NCI-H510A (cell line): Measurements from ENCODE around the gene CYP4V2.
"Not testable (repeated sequence)": the region's sequence is repeated elsewhere in the genome, so short reads cannot be mapped to it uniquely, and the experiment has no call there.

ENCODE experiments used
- DNase-seq: peaks from one replicate; lab custom pipeline; 2025; lab: John Stamatoyannopoulos, UW

CYP4V2 gene

GRCh38 chr4:186234367-186234766 lies 43.0 kb downstream of the CYP4V2 start:
- no peak for DNase-seq

DNA sequence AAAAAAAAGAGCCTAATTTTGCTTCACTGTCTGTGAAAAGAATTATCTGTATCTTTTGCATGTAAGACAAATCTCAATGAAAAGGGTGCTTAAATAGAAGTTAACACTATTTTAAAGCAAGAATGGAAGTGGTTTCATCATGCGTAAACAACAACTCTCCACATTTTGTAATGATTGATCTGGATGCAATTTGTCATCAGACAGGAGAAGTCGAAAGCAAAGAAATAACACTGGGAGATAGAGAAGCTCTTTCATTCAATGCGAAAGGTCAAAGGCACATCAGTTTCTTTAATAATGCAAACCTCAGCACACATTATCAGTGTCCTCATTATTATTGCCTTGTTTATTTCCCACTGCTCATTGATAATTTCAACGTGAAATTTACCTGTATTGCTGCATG lies 44.8 kb downstream of the CYP4V2 start:
- no peak for DNase-seq

GRCh38 chr4:186240452-186240847 lies 49.1 kb downstream of the CYP4V2 start:
- no peak for DNase-seq

DNA sequence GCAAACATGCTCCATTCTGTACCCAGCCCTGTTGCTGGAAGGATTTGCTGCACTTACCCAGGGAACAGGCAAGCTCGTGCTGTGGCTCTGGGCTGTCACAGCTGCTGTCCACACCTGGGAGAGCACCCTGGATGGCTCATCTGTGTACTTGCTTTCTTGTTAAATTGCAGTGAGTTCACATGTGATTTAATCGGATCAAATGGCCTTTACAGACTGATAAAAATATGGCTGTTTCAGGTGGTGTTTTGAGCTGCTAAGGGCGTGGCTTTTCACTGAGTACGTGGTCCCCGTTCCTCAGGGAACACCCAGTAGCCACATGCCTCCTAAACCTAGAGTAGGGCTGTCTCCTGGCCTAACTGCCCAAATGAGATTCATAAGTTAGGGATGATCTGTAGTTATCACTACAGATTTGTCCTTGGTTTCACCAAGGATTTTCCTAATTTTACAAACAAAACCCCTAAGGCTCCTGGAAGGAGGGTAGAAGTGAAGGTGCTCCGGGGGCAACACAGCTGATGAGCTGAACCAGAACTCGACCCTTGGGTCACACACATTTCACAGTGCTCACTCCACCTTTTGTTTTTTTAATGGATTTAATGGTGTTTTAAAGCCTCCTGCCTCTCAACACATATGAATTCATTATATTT lies 49.6 kb downstream of the CYP4V2 start:
- no peak for DNase-seq

DNA sequence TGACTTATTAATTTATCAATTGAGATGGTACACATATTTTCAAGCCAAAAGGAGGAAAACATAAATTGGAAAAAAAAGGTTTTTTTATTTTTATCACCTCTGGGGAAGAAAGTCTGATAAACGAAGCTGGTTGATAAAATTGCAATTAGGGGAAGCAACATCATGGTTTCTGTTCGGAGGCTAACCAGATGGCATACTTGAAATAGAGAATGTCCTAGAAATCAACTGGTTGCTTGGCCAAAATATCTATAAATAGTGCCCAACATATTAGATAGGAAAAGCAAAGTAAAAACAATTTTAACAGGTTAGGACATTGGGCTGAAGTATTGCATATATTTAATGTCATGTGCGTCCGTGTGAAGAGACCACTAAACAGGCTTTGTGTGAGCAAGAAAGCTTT lies 50.2 kb downstream of the CYP4V2 start:
- no peak for DNase-seq

DNA sequence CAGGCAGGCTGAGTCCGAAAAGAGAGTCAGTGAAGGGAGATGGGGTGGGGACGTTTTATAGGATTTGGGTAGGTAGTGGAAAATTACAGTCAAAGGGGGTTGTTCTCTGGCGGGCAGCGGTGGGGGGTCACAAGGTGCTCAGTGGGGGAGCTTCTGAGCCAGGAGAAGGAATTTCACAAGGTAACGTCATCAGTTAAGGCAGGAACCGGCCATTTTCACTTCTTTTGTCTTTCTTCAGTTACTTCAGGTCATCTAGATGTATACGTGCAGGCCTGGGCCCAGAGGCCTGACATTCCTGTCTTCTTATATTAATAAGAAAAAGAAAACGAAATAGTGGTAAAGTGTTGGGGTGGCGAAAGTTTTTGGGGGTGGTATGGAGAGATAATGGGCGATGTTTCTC lies 50.7 kb downstream of the CYP4V2 start:
- DNase-seq, result not testable (repeated sequence)

DNA sequence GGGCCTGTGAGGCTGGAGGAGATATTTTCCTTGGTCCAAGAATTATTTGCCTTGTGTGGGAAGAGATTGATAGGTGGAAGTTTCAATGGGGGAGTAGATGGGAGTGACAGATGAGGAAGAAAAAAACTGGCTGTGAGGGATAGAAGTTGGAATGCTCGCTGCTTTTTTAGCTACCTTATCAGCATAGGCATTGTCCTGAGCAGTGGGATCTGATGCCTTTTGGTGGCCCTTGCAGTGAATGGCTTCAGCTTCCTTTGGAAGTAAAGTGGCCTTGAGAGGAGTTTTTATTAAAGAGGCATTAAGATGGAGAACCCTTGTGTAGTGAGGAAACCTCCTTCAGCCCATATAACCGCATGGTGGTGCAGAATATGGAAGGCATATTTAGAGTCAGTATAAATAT lies 52.0 kb downstream of the CYP4V2 start:
- no peak for DNase-seq

DNA sequence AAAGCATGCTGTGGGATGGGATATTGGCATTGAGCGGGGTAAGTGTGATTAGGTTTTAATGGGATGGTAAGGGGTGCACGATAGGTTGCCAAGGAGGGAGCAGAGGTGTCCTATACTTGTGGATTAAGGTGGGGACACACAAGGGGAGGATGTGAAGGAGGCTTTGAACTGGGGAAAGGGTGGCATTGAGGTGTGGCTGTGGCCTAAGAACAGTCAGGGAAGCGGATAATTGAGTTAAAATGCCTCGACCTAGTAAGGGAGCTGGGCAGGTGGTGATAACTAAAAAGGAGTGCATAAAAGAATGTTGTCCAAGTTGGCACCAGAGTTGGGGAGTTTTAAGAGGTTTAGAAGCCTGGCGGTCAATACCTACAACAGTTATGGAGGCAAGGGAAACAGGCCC lies 53.5 kb downstream of the CYP4V2 start:
- DNase-seq, result no peak

DNA sequence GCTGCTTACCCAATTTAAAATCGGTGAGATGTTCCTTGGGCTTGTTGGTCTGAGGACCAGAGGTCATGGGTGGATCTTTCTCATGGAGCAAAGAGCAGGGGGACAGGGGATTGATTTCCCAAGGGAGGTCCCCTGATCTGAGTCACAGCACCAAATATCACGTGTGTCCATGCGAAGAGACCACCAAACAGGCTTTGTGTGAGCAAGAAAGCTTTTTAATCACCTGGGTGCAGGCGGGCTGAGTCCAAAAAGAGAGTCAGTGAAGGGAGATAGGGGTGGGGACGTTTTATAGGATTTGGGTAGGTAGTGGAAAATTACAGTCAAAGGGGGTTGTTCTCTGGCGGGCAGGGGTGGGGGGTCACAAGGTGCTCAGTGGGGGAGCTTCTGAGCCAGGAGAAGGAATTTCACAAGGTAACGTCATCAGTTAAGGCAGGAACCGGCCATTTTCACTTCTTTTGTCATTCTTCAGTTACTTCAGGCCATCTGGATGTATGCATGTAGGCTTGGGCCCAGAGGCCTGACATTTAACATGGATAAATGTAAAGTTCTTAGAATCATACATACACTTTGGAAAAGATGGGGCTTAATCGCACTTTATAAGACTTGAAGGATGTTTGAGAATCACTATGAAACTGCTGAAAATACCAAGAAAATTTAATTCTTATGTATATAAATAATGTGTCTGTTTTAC lies 55.8 kb downstream of the CYP4V2 start:
- not testable (repeated sequence) for DNase-seq

- no peak for DNase-seq
These were observed 57.3 kb downstream of the CYP4V2 start for GRCh38 chr4:186248643-186249042.

DNA sequence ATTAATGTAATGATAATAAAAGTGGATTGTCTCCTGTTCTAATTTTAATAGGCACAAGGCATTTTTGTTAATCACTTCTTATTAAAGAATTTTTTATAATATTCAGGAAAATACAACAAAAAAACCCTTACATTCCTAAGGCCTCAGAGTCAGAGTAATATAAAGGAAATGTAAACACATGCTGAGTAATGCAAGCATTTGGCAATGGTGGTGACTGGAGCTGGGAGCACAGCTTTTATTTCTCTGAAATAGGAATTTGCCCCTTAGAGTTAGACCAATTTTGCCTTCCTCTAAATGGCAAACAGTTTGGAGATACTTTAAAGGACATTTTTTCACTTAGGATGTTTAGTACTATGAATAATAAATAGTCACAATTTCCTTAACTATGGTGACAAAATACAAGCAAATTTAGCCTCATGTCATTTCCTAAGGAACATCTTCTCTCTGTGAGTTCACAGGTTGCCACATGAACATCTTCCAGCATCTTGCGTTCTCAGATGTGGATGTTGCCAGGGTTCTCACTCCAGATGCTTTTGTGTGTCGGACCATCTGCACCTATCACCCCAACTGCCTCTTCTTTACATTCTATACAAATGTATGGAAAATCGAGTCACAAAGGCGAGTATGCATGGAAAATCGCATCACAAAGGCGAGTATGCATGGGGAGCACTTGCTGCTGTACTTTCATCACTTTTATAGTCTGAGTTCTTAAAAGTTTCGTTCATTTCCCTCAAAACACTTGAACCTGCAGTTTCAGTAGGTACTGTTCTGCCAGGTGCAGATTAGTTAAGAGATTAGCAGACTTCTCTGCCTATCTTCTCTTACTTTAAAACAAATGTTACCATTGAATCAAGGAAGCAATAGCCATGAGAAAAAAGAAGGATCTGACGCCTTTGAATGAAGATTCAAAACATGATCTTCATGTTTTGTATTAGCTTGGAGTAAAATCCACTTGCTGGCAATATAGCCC lies 58.7 kb downstream of the CYP4V2 start:
- no peak for DNase-seq

DNA sequence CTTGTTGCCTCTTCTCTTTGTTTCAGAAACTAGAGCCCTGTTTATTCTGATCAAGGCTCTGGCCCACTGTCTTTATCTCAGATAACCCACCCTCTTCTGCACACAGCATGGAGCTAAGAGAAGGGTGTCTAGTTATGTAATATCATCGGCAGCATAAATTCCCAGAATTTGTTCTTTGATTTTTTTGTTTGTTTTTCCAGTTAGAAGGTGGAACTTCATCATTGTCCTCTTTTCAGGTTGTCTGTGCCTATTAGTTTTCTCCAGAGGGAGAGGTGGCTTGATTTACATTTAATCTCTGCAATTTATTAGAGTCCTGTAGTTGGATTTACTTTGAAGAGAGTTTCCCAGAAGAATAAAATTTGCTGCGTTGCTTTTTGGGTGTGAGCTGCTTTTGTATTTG lies 59.4 kb downstream of the CYP4V2 start:
- DNase-seq, result no peak

DNA sequence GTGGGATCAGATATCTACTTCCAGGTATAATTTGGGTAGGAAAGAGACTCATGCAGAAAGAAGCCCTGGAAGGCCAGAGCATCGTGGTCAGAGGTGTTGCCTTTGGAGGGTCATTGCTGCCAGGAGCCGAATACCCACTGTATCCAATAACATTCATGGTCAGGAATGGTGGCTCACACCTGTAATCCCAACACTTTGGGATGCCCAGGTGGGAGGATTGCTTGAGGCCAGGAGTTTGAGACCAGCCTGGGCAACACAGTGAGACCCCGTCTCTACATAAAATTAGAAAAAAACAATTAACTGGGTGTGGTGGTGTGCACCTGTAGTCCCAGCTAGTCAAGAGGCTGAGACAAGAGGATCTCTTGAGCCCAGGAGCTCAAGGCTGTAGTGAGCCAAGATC lies 63.8 kb downstream of the CYP4V2 start:
- DNase-seq, result no peak

DNA sequence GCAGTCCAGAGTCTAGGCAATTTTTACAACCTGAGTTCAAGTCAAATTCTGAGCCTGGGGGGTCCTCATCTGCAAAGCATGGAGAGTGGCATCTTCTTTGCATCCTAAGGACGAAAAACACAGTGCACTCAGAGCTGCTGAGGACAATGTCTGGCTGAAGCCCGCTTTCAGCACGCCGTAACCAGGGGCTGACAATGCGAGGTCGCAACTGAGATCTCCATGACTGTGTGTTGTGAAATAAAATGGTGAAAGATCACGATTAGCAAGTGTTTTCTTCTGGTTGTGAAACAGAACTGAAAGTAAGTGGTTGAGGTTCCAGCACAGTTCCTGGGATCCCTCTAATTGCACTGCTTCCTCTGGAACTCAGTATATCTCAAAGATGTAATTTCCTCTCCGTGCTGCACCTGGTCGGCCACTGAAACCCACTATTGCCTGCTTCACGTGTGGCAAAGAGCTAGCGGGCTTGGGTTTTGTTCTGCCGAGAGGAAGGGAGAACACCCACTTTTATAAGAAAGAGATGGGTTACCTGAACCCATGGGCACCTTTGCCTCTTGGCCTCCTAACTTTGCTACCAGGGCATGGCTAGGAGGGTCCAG lies 66.9 kb downstream of the CYP4V2 start:
- no peak for DNase-seq

- DNase-seq, result no peak
These were observed 68.7 kb downstream of the CYP4V2 start for GRCh38 chr4:186260117-186260503.
